ENCODE data around the gene CDCP2. TPM values are rescaled to one million over a fixed set of nuclear protein-coding genes. Genes with fewer than 3 reads are reported as not detected.

The CDCP2 gene
- total and polyA plus RNA-seq, 12 donors, result 0.05 to 0.64 (median 0.25) TPM; not detected in 7

DNA sequence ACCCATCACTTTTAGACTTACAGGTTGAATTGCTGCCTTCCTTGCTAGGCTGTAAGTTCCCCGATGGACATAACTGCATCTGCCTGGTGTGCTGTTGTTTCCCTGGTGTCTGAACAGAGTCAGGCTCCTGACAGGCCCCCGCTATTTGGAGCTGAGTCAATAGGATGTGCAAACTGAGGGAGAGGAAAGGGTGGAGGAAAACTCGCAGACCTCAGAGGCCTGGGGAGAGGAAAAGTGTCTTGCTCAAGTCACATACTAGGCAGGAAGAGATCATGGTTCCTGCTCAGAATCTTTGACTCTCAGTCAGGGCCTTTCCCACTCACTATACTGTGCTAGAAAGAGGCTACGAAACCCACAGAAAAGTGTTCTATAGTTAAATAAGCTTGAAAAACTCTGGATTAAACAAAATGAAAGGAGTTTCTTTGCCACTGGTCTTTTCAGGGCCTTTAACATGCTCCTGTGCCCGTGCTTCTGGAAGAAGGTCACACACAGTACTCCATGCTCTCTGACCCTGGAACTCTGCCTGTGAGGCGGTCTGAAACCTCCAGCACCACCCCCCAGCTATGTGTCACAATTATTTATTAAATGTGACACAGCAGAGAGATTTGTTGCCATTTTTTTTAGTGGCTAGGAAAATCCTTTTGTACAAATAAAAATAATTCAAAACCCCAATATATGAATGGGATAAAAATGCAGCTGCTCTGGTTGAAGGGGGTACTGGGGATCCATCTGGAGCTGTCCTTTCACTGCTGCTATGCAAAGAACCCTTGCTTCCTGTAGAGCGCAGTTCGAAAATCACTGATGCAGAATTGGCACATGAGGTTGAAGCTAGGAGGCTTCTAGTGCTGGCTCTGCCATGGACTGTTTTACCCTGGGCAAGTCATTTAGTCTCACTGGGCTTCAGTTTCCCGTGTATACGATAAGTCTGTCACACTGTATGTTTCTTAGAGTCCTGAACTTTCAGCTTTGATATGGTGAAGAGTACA lies 20.1 kb upstream of the CDCP2 start:
- intact Hi-C loops (cut with DNase I), result no loop called here
- DNase-seq, result peak; percentile 77 to 91 (median 83)

DNA sequence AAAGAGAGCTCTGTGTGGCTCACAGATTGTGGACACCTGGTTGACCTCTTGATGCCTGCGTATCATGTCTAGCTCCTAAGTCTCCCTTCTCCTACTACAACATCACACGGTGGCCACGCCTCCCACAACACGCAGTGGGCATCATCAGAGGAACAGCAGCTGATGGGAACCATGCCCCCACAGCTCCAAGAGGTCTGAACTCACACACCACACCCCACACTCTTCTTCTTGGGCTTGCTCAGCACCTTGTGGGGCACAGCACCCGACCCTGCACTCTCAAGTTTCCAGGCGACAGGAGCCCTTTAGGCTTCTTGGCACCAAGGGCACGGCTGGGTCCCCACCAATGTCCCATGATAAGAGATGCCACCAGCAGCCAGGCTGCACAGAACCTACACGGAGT lies 18.8 kb upstream of the CDCP2 start:
- TF ChIP-seq, protein P1, sequence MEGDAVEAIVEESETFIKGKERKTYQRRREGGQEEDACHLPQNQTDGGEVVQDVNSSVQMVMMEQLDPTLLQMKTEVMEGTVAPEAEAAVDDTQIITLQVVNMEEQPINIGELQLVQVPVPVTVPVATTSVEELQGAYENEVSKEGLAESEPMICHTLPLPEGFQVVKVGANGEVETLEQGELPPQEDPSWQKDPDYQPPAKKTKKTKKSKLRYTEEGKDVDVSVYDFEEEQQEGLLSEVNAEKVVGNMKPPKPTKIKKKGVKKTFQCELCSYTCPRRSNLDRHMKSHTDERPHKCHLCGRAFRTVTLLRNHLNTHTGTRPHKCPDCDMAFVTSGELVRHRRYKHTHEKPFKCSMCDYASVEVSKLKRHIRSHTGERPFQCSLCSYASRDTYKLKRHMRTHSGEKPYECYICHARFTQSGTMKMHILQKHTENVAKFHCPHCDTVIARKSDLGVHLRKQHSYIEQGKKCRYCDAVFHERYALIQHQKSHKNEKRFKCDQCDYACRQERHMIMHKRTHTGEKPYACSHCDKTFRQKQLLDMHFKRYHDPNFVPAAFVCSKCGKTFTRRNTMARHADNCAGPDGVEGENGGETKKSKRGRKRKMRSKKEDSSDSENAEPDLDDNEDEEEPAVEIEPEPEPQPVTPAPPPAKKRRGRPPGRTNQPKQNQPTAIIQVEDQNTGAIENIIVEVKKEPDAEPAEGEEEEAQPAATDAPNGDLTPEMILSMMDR (IDR thresholded peaks at IDR 0.05), result no peak
- no peak for TF ChIP-seq POLR2A (IDR thresholded peaks at IDR 0.05)
- 88 to 95% (median 92%) methylated on average over 8 of the region's 8 CpGs for WGBS, 4 donors
- H3K4me1 ChIP-seq (replicated peaks in 1 of 2), result peaks cover 20 to 23% of the 10 kb centered on the region in 2 donors
- intact Hi-C loops (cut with DNase I), result no loop called here
- H3K27ac ChIP-seq, result no peak overlapping the region
- no peaks in the 10 kb centered on the region for H3K9me3 ChIP-seq (replicated peaks in 1 of 3)
- no peak overlapping the region for H3K4me3 ChIP-seq
- no peaks in the 10 kb centered on the region for H3K27me3 ChIP-seq
- no peaks in the 10 kb centered on the region for H3K36me3 ChIP-seq (replicated peaks in 1 of 2)
- DNase-seq, result no peak

More for the DNA sequence above, 20.1 kb upstream of the CDCP2 start:
- no peaks in the 10 kb centered on the region for H3K9me3 ChIP-seq (replicated peaks in 1 of 3)
- WGBS, 4 donors, result 40 to 44% (median 41%) methylated on average over 10 of the region's 10 CpGs
- no peaks in the 10 kb centered on the region for H3K27me3 ChIP-seq
- TF ChIP-seq, protein P1 (IDR thresholded peaks at IDR 0.05), result no peak
- no peak for TF ChIP-seq POLR2A (IDR thresholded peaks at IDR 0.05)
- peaks cover 0 to 3% of the 10 kb centered on the region in 2 donors for H3K36me3 ChIP-seq (replicated peaks in 1 of 2)
- peaks cover 20 to 23% of the 10 kb centered on the region in 2 donors for H3K4me1 ChIP-seq (replicated peaks in 1 of 2)
- H3K27ac ChIP-seq, result peak overlapping the region; percentile 46 to 86 (median 81)
- H3K4me3 ChIP-seq, result no peak overlapping the region

DNA sequence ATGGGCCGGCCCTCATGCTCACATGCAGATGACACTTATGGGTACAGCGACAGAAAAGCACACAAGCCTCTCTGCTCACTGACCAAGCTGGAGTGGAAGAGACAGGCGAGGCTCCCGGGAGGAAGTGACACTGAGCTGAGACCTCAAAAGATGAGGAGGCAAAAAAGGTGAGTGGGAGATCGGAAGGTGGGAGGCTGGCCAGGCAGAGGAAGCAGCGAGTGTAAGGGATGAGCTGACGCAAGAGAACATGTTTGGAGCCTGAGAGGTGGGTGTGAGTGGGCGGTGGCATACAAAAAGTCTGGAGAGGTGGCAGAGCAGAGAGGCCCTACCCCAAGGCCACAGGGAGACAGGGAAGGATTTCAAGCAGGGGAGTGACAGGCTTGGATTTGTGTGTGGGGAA lies 18.2 kb upstream of the CDCP2 start:
- H3K27ac ChIP-seq, result no peak overlapping the region
- H3K9me3 ChIP-seq (replicated peaks in 1 of 3), result no peaks in the 10 kb centered on the region
- H3K36me3 ChIP-seq (replicated peaks in 1 of 2), result no peaks in the 10 kb centered on the region
- no peak overlapping the region for H3K4me3 ChIP-seq
- no peak for TF ChIP-seq POLR2A (IDR thresholded peaks at IDR 0.05)
- TF ChIP-seq, protein P1 (IDR thresholded peaks at IDR 0.05), result no peak
- no peak for DNase-seq
- no peaks in the 10 kb centered on the region for H3K27me3 ChIP-seq
- peaks cover 20 to 23% of the 10 kb centered on the region in 2 donors for H3K4me1 ChIP-seq (replicated peaks in 1 of 2)
- intact Hi-C loops (cut with DNase I), result no loop called here
- WGBS, 4 donors, result 78 to 87% (median 87%) methylated on average over 8 of the region's 8 CpGs

DNA sequence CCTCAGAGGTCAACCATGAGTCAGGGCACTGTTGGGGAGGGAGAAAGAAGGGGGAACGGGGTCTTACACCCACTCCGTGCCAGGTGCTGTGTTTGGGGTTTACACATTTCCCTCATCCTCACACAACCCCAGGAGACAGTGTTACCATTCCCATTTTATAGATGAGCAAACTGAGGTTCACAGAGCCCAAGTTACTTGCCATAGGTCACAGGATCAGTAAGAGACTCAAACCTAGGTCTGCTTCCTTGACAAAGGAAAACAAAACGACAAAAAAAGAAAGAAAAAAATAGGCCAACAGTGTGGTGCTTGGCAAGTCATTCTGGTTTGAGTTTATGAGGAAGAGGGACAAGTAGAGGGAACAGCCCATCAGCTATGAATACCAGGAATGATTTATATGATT lies 16.3 kb upstream of the CDCP2 start:
- TF ChIP-seq, protein P1 (IDR thresholded peaks at IDR 0.05), result no peak
- no peak for TF ChIP-seq POLR2A (IDR thresholded peaks at IDR 0.05)
- WGBS, 4 donors, result 66 to 81% (median 74%) methylated on average over 3 of the region's 3 CpGs
- Histone ChIP-seq H3K9me3 (replicated peaks in 1 of 3) (no peaks in the 10 kb centered on the region), H3K27ac (no peak overlapping the region), H3K27me3 (no peaks in the 10 kb centered on the region), H3K4me1 (replicated peaks in 1 of 2) (peaks cover 18 to 19% of the 10 kb centered on the region in 2 donors), H3K36me3 (replicated peaks in 1 of 2) (no peaks in the 10 kb centered on the region), H3K4me3 (no peak overlapping the region)
- no peak for DNase-seq
- intact Hi-C loops (cut with DNase I), result no loop called here
